Iris pigment epithelial cell (primary cell): Measurements from ENCODE around the gene TRIM7.
"Not testable (repeated sequence)": the region's sequence is repeated elsewhere in the genome, so short reads cannot be mapped to it uniquely, and the experiment has no call there.

Experiments
- DNase-seq: peaks from one replicate; pipeline ENCODE4 v3.0.0-alpha.2; 2011; ENCODE audit warnings: low read depth

Gene TRIM7

DNA sequence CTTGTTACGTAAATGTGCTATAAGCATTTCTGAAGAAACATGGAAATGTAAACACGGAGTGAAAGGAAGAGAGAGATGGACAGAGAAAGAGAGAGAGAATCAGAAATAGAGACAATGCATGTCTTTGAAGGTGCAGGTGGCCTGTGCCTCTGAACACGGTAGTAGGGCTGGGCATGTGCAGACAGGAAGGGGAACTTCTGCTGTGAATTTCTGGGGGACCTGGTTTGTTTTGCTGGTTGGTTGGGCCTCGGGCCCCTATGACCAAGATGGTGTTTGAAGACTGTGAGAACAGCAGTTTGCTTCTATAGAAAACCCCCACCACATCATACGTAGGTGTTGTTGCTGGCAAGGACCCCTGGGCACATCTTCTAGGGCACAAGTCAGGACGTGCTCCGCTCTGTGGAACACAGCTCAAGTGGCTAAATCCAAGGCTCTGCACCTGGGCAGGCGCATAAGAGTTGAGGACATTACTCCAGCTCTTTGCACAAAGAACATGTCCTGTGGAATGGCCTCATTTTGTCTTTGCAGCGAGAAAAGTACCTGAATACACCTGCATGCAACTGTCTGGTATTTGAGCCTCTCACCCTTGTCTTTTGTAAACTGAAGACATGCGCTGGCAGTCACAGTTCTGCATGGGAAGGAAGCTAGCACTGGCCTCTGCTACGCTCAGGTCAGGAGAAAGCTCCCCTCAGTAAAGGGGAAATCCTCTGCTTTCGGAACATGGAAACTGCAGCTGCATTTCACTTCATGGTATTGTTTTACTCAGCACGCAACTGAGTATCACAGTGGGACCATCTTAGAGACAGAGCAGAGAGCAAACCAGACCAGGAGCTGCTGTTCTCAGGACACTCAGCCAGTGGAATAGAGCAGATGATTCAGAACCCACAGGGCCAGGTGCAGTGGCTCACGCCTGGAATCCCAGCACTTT is 54.9 kb downstream of the TRIM7 start:
- no peak for DNase-seq

GRCh38 chr5:181149355-181149754 is 55.6 kb downstream of the TRIM7 start:
- DNase-seq = no peak

DNA sequence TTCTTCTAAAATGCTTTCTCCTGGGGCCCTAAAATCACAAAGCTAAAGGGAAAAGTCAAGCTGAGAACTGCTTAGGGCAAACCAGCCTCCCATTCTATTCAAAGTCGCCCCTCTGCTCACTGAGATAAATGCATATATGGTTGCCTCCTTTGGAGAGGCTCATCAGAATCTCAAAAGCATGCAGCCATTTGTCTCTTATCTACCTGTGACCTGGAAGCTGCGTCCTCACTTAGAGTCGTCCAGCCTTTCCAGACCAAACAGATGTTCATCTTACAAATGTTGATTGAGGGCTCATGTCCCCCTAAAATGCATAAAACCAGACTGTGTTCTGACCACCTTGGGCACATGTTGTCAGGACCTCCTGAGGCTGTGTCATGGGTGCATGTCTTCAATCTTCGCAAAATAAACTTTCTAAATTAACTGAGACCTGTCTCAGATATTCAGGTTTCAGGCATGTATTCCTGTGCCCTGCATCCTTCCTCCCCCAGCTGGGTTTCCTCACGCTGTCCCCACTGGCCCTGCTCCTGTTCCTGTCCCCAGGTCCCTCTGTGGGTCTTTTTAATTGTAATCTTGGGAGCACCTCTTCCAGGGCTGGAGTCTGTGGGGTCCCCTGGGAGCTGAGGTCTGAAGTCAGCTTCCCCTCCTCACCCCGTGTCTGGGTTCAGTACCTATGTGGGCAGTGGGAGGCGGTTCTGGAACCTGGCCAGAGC is 57.9 kb downstream of the TRIM7 start, which contains the start of gene OR2V2:
TSS of gene OR2V2 (plus strand) at position 660 of the 710 bp plus-strand sequence. CDS start 7,357 bp downstream, outside the sequence.
- not testable (repeated sequence) for DNase-seq

GRCh38 chr5:181145133-181145532 is 59.9 kb downstream of the TRIM7 start:
- no peak for DNase-seq
